SK-MEL-5 (cell line): ENCODE data around the gene SIK1. TPM values are rescaled to one million over a fixed set of nuclear protein-coding genes. Genes with fewer than 3 reads are reported as not detected.
"Not testable (repeated sequence)": the region's sequence is repeated elsewhere in the genome, so short reads cannot be mapped to it uniquely, and the experiment has no call there.

Source experiments
- DNase-seq: peaks from one replicate; pipeline ENCODE4 v3.0.0-alpha.2; 2016; ENCODE audit warnings: low read depth, low spot score
- in situ Hi-C: cut with HindIII; loops from 2 replicates; pipeline ENCODE4 v1.10.0; 2016; ENCODE audit warnings: low sequenced_read_pairs, high pct_unique_total_duplicates, low pct_unique_long_range_greater_than_20kb
- total RNA-seq: library from RNA; depleted of rRNA; stranded (reverse); fragments of >200 nt; shearing (Covaris generic); gene quantifications from 2 replicates; pipeline ENCODE4 v1.2.3, GENCODE V29; 2014

Gene SIK1
- total RNA-seq, 1 experiment from 2014 or later = 2.3 TPM

DNA sequence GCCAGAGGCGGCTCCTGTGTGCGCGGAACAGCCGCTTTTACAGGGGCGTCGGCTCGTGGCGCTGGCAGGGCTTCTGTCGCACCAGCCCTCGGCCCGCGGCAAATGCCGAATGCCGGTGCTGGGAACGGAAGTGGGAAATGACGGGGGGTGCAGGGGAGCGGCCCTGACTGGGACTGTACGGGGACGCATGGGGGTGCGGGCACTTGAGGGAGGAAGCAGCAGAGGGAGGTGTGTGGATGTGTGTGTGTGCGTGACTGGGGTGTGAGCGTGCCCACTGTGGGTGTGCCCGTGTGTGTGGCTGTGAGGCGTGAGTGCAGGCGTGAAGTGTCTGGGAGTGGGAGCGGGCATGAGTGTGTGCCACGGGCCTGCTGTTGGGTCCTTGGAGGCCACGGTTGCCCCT, 17.6 kb upstream of the SIK1 start:
- in situ Hi-C loops, DNase-seq: not testable (repeated sequence)

DNA sequence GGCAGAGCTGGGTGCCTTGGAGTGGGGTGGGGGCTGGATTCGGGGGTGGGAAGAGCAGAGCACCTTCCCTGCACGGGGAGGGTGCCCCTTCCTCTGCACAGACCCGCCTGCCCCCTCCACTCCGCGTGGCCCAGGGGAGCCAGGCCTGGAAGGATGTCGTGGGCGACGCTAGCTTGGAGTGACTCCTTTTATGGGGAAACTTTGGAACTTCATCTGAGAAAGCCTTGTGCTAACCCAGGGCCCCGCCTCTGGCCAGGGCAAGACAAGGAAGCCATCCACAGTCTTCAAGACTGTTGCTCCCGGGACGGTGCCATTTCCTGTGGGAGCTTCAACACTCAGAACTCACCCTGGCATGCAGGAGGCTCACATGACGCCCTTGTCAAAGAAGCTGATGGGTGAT, 15.6 kb upstream of the SIK1 start:
- in situ Hi-C loops, DNase-seq: not testable (repeated sequence)

DNA sequence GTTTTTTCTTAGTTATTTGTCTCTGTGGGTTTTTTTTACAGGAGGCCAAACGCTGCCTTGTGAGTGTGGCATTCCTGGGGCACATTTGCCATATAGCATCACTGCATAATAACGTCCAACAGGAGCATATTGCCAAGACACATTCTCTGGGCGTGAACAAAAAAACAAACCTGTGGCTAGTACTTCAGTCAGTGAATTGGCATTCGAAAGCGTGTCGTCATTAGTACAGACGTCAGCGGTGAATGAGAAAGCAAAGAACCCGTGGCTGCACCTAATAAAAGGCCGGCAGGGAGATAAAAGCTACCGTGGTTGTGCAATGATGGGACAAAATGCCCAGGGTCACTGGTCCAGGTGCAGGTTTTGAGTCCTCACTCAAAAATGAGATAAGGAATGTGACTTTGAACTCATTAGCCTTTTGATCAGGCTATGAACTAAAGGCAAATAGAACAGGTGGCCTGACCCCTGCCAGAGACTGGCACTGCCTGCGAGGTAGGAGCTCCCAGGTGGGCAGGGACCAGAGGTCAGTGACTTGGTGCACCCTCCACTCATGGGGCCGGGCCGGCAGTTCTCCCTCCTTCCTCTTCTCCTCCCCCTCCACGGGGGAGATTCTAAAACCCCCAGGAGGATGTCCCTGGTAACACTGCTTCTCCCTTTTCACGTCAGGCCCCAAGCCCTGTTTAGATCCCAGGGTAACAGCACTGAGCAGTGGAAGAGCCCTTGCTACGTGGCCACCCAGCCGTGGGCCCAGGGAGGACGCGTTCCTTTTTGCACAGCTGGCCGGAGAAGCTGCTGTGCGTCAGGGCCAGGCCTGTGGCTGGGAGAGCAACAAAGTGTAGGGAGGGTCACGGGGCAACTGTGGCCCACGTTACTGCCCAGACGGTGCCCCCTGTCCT, 14.2 kb upstream of the SIK1 start:
- DNase-seq, in situ Hi-C loops: not testable (repeated sequence)

DNA sequence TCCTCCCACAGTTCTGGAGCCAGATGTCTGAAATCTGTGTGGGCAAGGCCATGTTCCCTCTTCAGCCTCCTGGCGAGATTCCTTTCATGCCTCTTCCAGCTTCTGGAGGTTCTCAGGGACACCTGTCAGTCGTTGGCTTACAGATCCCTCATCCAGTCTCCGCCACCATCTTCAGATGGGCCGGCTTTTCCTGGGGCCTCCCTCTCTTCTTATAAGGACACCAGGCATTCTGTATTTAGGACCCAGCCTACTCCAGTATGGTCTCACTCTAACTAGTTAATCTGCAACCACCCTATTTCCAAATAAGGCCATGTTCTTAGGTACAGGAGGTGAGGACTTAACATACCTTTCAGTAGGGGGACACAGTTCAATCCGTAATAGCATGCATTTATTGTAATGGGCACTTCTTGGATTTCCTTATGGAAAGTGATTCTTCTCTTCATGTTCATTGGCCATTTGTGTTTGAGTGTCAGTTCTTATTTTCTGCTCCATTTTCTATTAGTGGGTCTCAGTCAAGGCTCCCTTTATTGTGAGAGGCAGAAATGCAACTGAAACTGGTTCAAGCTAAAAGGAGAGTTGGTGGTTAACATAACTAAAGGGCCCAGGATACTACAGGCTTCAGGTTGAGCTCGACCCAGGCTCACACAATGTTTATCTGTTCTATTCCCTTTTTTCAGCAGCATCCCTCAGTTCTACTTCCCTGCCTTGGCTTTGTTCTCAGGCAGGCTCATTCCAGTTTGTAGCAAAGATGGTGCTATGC, 12.6 kb upstream of the SIK1 start:
- DNase-seq, in situ Hi-C loops: not testable (repeated sequence)

DNA sequence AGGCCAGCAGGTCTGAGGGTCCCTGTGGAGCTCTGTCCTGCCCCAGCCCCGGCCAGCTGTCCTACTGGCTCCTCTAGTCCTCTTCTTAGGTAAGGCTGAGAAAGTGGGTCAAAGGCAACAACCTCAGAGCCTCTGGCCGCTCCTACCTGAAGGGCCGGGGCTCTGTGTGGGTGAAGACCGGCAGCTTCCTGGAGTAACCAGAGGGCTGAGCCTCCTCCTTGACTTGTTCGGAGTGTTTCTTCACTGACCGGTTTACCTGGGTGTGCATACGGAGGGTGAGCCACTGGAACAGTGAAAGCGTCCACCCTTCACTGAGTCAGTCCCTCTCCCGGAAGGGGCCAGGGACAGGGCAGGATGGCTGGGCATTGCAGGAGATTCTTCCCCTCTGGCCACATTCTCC, 9.3 kb upstream of the SIK1 start:
- DNase-seq, in situ Hi-C loops: not testable (repeated sequence)

DNA sequence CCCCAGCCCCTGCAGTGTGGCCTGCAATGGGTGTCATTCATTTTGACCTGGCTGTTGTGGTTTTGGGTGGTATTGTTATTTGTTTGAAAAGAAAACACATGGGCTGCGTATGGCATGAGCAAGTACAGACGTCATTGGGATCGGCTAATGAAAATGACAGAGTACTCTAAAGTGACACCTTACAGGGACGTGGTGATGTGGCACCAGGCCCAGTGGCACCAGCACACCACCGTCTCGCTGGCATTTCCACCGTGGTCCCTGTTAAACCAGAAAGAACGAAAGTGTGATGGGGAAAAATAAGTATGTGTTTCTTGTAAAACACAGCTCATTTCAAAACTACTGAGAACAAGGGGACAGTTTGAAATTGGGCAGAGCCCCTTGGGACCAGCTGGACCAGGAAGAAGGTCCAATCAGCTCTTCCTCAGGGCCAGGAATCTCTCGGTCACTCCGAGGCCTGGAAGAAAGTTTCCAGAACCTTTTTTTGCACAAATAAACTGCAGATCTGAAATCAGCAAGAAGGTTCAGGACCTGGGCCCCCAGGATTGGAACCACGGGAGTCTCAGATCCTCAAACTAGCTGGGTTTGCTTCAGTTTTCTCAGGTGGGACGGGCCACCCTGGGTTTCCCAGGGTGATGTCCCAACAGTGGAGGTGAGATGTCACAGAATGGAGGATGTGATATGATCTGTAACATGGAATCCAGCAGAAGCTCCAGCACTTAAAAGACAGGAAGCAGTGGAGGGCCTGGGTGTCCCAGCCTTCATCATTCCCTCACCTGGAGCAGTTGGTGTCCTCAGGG, 6.6 kb upstream of the SIK1 start:
- DNase-seq, in situ Hi-C loops: not testable (repeated sequence)

DNA sequence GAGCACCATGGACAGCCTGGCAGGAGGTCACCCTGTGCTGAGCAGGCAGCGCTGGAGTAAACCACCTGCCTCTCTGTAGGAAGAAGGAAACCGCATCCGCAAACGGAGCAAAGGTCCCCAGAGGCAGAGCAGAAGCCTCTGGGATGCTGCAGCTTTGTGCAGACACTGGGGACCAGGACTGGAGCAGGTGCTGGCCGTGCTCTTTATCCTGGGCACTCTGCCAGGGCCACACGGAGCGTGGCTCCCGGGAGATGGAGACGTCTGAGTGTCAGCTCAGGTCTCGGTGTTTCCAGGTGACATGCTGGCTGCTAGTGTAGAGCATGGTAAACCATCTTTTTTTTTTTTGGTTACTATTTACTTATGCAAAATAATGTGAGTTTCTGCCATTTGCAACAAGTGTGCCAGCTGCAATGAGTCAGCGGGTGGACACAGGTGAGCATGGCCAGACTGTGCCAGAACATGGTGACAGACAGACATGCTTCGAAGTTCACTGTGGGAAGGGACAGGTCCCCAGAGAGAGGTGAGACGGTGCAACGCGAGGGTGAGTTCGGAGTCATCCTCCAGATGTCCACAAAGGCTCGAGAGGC, 4.0 kb upstream of the SIK1 start:
- in situ Hi-C loops, DNase-seq: not testable (repeated sequence)

DNA sequence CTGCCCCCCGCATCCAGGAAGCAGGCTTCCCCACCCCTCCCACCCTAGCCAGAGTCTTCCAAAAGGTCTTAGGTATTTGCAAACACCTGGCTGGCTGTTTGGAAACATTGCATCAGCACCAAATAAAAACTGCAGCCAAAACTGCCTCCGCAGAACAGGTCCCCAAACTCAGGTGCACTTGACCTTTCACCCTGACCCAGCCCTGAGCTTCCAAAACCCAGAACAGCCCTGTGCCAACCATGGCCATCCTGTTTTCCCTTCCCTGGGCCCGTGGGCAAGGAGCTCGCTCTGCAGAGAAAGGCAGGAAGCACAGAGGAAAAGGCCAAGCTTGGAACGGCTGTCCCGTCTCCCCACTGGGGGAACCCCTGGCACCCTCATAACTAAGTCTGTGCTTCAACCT, 2.0 kb upstream of the SIK1 start:
- in situ Hi-C loops, DNase-seq: not testable (repeated sequence)

DNA sequence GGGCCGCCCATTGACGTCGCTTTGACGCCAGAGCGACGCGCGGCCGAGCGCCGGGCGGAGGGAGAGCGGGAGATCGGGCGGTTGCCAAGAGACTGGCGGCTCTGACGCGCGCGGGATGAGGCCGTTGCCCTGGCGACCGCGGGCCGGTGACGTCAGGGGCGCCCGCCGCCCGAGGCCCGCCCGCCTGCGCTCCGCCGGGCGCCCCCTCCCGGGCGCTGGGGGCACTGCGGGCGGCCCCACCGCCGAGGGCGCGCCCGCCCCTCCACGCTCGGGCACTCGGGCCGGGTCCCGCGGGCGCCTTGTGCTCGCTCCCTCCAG, 270 bp upstream of the SIK1 start:
- in situ Hi-C loops, DNase-seq: not testable (repeated sequence)

DNA sequence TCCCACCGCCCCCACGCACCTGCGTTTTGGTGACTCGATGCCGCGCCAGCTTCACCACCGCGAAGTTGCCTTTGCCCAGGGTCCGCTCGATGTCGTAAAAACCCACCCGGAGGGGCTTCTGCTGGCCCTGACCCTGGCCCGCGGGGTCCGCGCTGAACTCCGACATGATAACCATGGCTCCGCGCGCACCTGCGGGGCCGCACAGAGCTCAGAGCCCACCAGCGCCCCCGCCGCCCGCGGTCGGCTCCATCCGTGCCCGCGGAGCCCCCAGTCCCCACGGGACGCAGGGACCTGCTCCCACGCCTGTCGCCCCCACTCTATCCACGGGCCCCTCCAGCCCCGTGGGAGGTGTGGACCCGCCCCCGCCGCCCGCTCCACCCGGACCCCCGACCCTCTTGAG, 927 bp downstream of the SIK1 start:
- in situ Hi-C loops, DNase-seq: not testable (repeated sequence)

DNA sequence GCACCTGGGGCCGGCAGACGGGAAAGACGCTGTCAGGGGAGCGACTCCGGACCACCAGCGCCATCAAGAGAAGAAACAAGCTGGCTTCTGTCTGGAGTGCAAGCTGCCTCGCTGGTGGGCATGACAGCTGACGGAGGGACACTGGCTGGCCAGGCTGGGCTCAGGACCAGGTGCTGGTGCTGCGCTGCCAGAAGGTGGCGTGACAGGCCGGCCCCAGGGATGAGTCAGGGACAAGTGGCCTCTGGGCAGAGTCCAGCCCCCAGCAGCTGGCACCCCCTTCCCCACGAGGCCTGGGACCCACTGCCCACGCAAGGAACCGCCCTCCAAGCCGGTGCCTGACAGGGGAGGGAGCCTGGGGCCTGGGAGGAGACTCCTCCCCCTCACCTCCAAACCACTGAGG, 7.5 kb downstream of the SIK1 start:
- DNase-seq, in situ Hi-C loops: not testable (repeated sequence)

DNA sequence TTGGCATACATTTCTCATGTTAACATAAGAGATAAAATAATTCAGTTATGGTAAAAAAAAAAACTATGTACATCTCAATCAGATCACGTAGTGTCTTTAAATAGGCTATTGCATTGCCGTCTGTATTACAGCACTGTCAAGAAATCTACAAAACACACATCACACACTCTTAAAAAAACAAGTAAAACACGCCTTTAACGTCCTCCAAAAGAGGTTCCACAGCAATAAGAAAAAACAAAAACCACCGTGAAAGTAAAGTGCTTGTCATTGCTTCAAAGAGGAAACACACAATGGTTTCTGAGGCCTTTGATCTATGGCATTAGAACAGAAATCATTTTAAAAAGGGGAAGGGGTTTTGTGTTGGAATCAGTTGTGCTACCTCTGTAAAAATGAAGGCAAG, 12.4 kb downstream of the SIK1 start:
- DNase-seq, in situ Hi-C loops: not testable (repeated sequence)

DNA sequence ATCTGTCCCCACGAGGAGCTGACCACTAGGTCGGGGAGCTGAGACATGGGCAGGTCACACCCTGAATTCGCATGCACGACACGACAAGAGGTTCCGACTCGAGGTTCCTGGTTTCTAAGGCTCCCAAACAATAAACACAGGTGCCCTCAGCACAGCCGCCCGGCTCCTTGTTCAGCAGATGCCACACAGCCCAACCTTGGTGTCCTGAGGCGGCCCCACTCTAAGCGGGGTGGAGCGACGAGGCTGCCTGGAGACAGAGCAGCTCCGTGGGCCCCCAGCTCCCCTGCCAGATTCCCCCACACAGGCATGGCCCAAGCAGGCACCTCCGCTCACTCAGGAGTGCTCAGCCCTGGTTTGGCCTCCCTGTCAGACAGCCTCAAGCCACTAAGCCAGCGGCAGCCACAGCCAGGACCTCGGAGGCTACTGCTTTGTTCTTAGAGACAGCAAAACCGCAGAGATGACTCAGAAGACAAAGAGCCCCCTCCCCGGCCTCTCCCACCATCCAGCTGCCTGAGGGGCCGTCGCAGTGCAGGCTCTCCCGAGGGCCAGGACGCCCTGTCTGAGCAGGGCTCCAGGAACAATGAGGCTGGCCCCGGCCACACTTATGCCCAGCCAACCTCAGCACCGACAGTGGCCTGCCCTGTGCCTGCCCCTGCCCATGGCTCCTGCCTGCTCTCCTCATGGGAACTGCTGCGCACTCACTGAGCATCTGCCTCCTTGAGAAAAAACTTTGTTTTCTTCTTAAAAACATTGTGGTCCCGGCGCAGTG, 14.7 kb downstream of the SIK1 start:
- in situ Hi-C loops, DNase-seq: not testable (repeated sequence)

DNA sequence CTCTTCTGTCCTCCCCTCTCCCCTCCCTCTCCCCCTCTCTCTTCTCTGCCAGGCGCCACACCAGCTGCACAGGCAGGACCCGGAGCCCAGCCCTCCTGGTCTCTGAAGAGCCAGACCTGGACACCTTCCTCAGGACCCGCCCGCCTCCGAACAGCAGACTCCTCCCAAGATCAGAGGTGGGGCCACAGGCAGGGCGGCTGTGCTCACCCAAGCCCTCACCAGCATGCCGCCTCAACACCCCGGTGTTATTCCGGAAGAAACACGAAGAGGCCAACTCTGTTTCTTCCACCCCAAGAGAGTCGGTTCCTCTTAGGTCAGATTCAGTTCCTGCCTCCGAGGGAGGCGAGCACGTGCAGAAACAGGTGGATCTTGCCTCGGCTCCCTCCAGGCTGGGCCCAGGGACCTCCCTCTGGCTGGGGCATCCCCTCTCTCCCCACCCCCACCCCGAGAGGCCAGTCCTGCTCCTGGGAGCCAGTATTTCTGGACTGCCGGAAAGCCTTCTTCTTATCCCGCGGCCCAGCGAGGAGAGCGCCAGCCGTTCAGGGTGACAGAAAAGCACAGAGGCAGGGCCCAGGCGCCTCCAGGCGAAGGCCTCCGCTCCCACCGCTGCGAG, 16.4 kb downstream of the SIK1 start:
- in situ Hi-C loops, DNase-seq: not testable (repeated sequence)

DNA sequence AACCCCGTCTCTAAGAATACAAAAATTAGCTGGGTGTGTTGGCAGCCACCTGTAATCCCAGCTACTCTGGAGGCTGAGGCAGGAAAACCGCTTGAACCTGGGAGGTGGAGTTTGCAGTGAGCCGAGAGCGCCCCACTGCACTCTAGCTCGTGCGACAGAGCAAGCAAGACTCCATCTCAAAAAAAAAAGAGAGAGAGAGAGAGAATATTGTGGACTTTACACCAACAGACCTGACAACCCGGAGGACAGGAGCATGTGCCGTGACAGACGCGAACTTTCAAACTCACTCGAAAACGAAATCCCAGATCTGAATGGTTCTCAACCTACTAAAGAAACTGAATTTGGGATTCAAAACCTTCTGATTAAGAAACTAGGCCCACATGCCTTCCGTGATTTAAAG, 19.8 kb downstream of the SIK1 start:
- DNase-seq, in situ Hi-C loops: not testable (repeated sequence)

DNA sequence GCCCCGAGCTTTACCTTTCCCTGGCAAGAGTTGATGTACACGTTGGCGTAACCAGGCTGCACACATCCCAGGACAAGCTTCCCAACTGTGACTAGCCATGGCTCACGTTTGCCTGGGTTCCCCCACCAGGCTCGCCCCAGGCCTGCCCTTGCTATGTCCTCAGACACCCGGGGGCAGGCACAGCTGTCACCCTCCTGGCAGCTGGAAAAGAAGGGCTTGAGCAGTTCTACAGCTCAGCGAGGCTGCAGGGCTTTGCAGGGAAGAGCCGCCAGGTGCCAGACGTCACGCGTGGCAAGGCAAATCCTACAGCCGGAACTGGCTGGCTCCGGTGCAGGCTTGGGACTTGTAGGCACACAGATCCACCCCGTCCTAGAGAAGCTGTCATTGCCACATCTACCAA, 22.5 kb downstream of the SIK1 start:
- in situ Hi-C loops, DNase-seq: not testable (repeated sequence)
